Stomach smooth muscle (tissue), 2 donors: ENCODE measurements around the gene CNBD2.
"Not testable (repeated sequence)": the region's sequence is repeated elsewhere in the genome, so short reads cannot be mapped to it uniquely, and the experiment has no call there.

ENCODE experiments used
- H3K27ac ChIP-seq: one replicate; pipeline ENCODE4 v1.7.0; 2013; ENCODE audit warnings: mild to moderate bottlenecking, low read length, inconsistent platforms
- H3K27me3 ChIP-seq, 2 donors: one replicate each; pipeline ENCODE4 v1.7.0; 2013; ENCODE audit warnings: low read length in 2 of 2; ENCODE audit not compliant: insufficient read depth in 2 of 2, control insufficient read depth in 1 of 2
- H3K36me3 ChIP-seq, 2 donors: one replicate each; pipeline ENCODE4 v1.7.0; 2013; ENCODE audit warnings: low read length in 2 of 2; ENCODE audit not compliant: control insufficient read depth in 2 of 2, insufficient read depth in 2 of 2
- H3K4me1 ChIP-seq: one replicate; pipeline ENCODE4 v1.7.0; 2013; ENCODE audit warnings: low read length; ENCODE audit not compliant: control insufficient read depth, insufficient read depth
- H3K4me3 ChIP-seq, 2 donors: one replicate each; pipeline ENCODE4 v1.7.0; 2013; ENCODE audit warnings: low read length in 2 of 2
- H3K9ac ChIP-seq, 2 donors: one replicate each; pipeline ENCODE4 v1.7.0; 2013; ENCODE audit warnings: low read length in 2 of 2, mild to moderate bottlenecking in 1 of 2
- H3K9me3 ChIP-seq, 2 donors: one replicate each; pipeline ENCODE4 v1.7.0; 2013; ENCODE audit warnings: low read length in 2 of 2; ENCODE audit not compliant: control insufficient read depth in 2 of 2
- donor health status: healthy.
- donor health status: Pancreatic carcinoma.

Gene CNBD2

DNA sequence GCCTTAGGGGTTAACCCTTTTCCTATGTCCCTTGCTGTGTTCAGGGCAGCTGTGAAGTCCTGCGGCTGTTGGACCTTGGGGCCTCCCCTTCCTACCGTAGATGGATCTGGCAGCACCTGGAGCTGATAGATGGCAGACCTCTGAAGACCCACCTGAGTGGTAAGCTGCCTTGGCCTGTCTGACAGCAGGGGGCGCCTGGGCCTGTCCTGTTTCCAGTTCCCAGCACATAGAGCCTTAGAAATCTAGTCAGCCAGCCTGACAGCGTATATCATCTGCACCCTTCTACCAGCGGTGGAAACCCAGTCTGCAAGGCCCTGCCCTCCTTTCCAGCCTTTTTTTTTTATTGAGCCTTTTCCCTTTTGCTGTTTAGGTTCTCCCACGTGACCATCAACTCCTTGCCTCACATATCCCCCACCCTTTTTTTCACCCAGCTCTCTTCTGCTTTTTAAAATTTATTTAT is 26.6 kb downstream of the CNBD2 start:
- no peak overlapping the region for H3K9ac ChIP-seq
- no peaks in the 10 kb centered on the region for H3K27me3 ChIP-seq
- H3K9me3 ChIP-seq = no peaks in the 10 kb centered on the region
- no peaks in the 10 kb centered on the region for H3K36me3 ChIP-seq
- H3K4me1 ChIP-seq = peaks cover 3% of the 10 kb centered on the region
- H3K27ac ChIP-seq = no peak overlapping the region
- no peak overlapping the region for H3K4me3 ChIP-seq

DNA sequence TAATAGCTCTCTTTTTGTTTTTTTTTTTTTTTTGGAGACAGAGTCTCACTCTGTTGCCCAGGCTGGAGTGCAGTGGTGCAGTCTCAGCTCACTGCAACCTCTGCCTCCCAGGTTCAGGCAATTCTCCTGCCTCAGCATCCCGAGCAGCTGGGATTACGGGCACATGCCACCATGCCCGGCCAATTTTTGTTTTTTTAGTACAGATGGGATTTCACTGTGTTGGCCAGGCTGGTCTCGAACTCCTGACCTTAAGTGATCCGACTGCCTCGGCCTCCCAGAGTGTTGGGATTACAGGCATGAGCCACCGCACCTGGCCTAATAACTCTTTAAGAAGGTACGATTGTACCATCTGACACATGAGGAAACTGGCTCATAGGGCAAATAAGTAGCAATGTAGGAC is 28.1 kb downstream of the CNBD2 start:
- not testable (repeated sequence) for H3K27me3 ChIP-seq, H3K9me3 ChIP-seq, H3K4me1 ChIP-seq, H3K36me3 ChIP-seq, H3K27ac ChIP-seq, H3K9ac ChIP-seq, H3K4me3 ChIP-seq

- not testable (repeated sequence) for H3K27ac ChIP-seq, H3K36me3 ChIP-seq, H3K27me3 ChIP-seq, H3K4me3 ChIP-seq, H3K9ac ChIP-seq, H3K4me1 ChIP-seq, H3K9me3 ChIP-seq
Measured at GRCh38 chr20:36001331-36001730, 32.9 kb downstream of the CNBD2 start.

- Histone ChIP-seq H3K9ac (no peak overlapping the region), H3K36me3 (no peaks in the 10 kb centered on the region), H3K27ac (no peak overlapping the region), H3K9me3 (no peaks in the 10 kb centered on the region), H3K4me3 (no peak overlapping the region), H3K27me3 (peaks cover 0 to 2% of the 10 kb centered on the region in 2 donors), H3K4me1 (no peaks in the 10 kb centered on the region)
Measured at GRCh38 chr20:36002855-36003254, 34.5 kb downstream of the CNBD2 start.

DNA sequence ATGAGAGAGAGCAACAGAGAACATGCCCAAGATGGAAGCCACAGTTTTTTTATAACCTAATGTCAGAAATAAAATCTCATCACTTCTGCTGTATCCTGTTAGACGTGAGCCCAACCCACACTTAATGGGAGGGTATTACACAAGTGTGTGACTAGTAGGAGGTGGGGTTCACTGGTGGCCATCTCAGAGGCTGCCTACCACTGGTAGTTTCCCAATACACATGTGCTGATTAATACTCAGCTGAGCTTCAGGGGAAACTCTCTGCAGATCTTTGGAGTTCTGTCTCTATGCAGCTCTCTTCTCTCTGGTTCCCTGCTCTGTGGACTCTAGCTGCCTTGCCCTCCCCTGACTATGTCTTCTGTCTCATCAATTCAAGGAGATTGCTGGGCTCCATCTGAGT is 35.7 kb downstream of the CNBD2 start:
- Histone ChIP-seq H3K9ac (no peak overlapping the region), H3K4me3 (no peak overlapping the region), H3K27ac (no peak overlapping the region), H3K36me3 (no peaks in the 10 kb centered on the region), H3K4me1 (no peaks in the 10 kb centered on the region), H3K9me3 (no peaks in the 10 kb centered on the region), H3K27me3 (peaks cover 0 to 2% of the 10 kb centered on the region in 2 donors)

- Histone ChIP-seq H3K4me1 (no peaks in the 10 kb centered on the region), H3K4me3 (no peak overlapping the region), H3K9ac (no peak overlapping the region), H3K27ac (no peak overlapping the region), H3K27me3 (peaks cover 0 to 2% of the 10 kb centered on the region in 2 donors), H3K36me3 (no peaks in the 10 kb centered on the region), H3K9me3 (no peaks in the 10 kb centered on the region)
Measured at GRCh38 chr20:36008461-36009035, 40.2 kb downstream of the CNBD2 start.

DNA sequence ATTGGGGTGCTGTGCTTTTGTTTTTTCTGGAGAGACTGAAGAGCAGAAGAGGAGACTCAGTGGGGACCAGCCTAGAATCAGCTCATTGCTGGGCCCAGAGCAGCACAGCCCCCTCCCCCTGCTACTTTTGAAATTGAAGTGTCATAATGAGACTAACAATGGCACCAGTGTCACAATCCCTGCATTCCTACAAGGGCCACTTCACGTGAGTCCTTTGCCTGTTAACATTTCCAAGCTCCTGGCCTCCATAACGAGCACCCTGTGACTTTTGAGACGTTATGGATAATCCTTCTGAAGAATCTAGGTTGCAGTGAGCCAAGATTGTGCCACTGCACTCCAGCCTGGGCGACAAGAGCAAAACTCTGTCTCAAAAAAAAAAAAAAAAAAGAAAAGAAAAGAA is 41.7 kb downstream of the CNBD2 start:
- Histone ChIP-seq H3K4me1 (no peaks in the 10 kb centered on the region), H3K9me3 (no peaks in the 10 kb centered on the region), H3K4me3 (no peak overlapping the region), H3K27me3 (no peaks in the 10 kb centered on the region), H3K36me3 (no peaks in the 10 kb centered on the region), H3K27ac (no peak overlapping the region), H3K9ac (no peak overlapping the region)

DNA sequence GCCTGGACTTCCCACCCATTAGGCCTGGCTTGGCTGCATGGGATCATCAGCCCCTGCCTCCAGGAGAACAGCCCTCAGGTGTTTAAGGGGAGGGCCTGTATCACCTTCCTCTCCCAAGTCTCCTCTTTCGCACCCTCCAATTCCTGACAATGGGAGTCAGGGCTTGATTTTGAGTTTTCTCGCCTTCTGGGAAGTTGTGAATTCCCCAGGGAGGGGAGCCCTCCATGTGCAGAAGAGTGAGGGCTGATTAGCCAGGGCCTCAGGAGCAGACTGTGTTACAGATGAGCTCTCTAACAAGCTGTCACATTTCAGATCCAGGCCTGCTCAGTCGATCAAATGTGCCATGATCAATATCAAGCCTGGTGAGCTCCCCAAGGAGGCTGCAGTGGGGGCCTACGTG is 42.4 kb downstream of the CNBD2 start:
- H3K9me3 ChIP-seq = no peaks in the 10 kb centered on the region

DNA sequence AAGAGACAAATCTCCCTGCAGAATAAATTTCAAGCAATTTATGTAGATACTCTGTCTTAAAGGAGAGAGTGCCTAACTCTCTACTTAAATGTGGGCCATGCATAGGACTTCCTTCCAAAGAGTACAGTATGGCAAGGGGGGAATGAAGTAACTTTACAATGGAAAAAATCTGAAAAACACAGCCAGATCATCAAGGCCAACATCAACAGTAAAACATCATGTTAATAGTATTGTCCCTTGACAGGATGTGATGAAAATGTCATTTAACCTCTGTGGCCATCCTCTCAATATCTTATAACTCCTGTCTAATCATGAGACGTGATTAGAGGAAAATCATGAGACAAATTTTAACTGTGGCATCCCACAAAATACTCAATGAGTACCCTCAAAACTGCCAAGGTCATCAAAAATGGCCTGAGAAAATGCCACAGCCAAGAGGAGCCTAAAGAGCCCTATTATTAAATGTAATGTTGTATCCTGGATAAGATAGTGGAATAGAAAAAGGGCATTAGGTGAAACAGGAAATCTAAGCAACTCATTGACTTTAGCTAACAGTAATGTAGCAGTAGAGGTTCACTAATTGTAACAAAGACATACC is 47.5 kb downstream of the CNBD2 start:
- no peak overlapping the region for H3K9ac ChIP-seq
- H3K27me3 ChIP-seq = no peaks in the 10 kb centered on the region
- no peak overlapping the region for H3K4me3 ChIP-seq
- no peaks in the 10 kb centered on the region for H3K9me3 ChIP-seq
- H3K36me3 ChIP-seq = no peaks in the 10 kb centered on the region
- no peak overlapping the region for H3K27ac ChIP-seq
- peaks cover 4% of the 10 kb centered on the region for H3K4me1 ChIP-seq

More for the DNA sequence above, 42.4 kb downstream of the CNBD2 start:
- H3K4me3 ChIP-seq = no peak overlapping the region
- no peaks in the 10 kb centered on the region for H3K36me3 ChIP-seq
- no peak overlapping the region for H3K9ac ChIP-seq
- H3K27ac ChIP-seq = no peak overlapping the region
- no peaks in the 10 kb centered on the region for H3K27me3 ChIP-seq
- no peaks in the 10 kb centered on the region for H3K4me1 ChIP-seq

DNA sequence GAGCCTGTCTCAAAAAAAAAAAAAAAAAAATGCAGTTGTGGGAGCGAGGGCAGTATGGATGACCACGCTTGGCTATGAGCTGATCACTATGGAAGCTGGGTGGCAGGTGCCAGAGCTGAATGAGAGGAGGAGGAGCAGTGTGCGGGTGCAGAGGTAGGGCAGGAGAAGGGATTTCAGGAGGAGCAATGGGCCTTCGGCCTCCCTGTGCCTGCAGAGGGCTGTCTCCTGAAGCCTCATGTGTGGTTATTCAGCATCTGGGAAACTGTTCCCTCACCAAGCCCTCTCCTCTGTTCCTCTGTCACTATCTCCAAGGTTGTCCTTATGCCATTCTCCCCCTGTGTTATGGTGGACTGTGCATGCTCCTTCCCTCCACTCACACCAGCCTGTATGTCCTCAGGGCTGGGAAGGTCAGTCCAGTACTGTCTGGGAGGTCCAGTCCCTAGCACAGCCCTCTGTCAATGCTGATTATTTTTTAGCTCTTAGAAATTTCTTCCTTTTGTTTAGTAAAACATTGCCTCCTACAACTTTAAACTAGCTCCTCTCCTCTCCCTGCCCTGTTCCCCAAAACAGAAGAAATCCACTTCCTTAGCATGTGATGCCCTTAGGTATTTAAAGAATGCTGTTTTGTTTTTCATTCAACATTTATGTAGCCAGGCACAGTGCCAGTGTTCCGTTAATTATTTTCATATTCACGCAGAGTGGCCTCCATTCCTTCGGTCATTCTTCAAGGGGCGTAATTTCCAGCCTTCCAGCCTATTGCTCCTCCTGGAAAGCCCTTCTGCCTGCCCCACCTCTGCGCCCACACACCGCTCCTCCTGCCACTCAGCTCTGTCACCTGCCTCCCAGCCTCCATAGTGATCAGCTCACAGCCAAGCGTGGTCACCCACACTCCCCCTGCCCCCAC is 48.9 kb downstream of the CNBD2 start:
- Histone ChIP-seq H3K9me3 (no peaks in the 10 kb centered on the region), H3K4me3 (no peak overlapping the region), H3K4me1 (peaks cover 4% of the 10 kb centered on the region), H3K9ac (no peak overlapping the region), H3K27ac (no peak overlapping the region), H3K36me3 (no peaks in the 10 kb centered on the region), H3K27me3 (no peaks in the 10 kb centered on the region)
